Measurements from ENCODE around the gene CEP295NL.

DNA sequence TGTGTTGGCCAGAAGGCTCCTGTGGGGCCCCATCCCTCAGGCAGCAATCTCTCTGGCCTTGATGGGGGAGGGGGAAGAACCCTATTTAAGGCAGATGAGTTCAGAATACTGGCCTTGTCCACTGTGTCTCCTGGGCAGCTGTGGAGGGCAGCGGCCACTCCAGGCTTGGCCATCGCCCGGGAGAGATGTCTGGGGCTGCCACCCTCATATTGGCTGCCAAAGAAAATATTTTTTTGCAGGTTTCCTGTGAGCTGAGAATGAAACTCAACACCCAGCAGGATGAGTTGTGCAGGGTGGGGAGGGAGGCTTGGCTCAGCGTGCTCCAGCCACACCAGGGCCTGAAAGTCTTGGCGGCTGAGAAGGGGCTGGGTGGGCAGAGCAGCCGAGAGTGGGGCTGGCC, 36.6 kb upstream of the CEP295NL start:
- TF ChIP-seq POLR2A (IDR thresholded peaks at IDR 0.05) (no peak), CTCF (IDR thresholded peaks at IDR 0.05) (no peak), POLR2AphosphoS5 (IDR thresholded peaks at IDR 0.05; ENCODE audit: insufficient read depth in 1 of 2, low read depth in 1 of 2) (no peak)

Data from vagina (tissue), 2 donors.